ENCODE data around the gene TSPAN16.

TSPAN16 gene

GRCh38 chr19:11268783-11269267 lies 27.1 kb upstream of the TSPAN16 start:
- DNase-seq, result peak in 8 of 58 donors; percentile 1 to 18 (median 6)

- no peak for DNase-seq
Observed at GRCh38 chr19:11269408-11269807, 26.6 kb upstream of the TSPAN16 start.

- no peak for DNase-seq
Observed at GRCh38 chr19:11273296-11273695, 22.7 kb upstream of the TSPAN16 start.

- DNase-seq, result no peak
Observed at GRCh38 chr19:11273989-11274388, 22.0 kb upstream of the TSPAN16 start.

GRCh38 chr19:11274533-11275086 lies 21.4 kb upstream of the TSPAN16 start:
- no peak for DNase-seq

- no peak for DNase-seq
Observed at GRCh38 chr19:11278670-11279069, 17.3 kb upstream of the TSPAN16 start.

GRCh38 chr19:11279505-11280236 lies 16.3 kb upstream of the TSPAN16 start:
- DNase-seq, result no peak

- no peak for DNase-seq
Observed at GRCh38 chr19:11281356-11282049, 14.5 kb upstream of the TSPAN16 start.

- DNase-seq, result no peak
Observed at GRCh38 chr19:11284515-11284914, 11.4 kb upstream of the TSPAN16 start.

- peak in 1 of 58 donors; percentile 22 for DNase-seq
Observed at GRCh38 chr19:11286312-11286974, 9.5 kb upstream of the TSPAN16 start.

GRCh38 chr19:11288349-11288748 lies 7.6 kb upstream of the TSPAN16 start:
- DNase-seq, result no peak

- DNase-seq, result no peak
Observed at GRCh38 chr19:11290256-11290655, 5.7 kb upstream of the TSPAN16 start.

GRCh38 chr19:11291415-11291814 lies 4.5 kb upstream of the TSPAN16 start:
- no peak for DNase-seq

GRCh38 chr19:11291991-11292390 lies 4.0 kb upstream of the TSPAN16 start:
- DNase-seq, result no peak

GRCh38 chr19:11293433-11294389 lies 2.2 kb upstream of the TSPAN16 start:
- DNase-seq, result peak in 57 of 58 donors; percentile 35 to 94 (median 83)

GRCh38 chr19:11295180-11295579 lies 780 bp upstream of the TSPAN16 start:
- DNase-seq, result no peak

- peak in 25 of 58 donors; percentile 2 to 69 (median 20) for DNase-seq
Observed at GRCh38 chr19:11296264-11296663, 304 bp downstream of the TSPAN16 start.

- peak in 5 of 58 donors; percentile 37 to 50 (median 46) for DNase-seq
Observed at GRCh38 chr19:11299946-11300810, 4.2 kb downstream of the TSPAN16 start.

GRCh38 chr19:11300811-11301120 lies 4.8 kb downstream of the TSPAN16 start:
- DNase-seq, result peak in 16 of 58 donors; percentile 6 to 50 (median 28)

GRCh38 chr19:11304936-11305335 lies 9.0 kb downstream of the TSPAN16 start:
- no peak for DNase-seq

Data from anterior cingulate cortex (tissue), 58 donors.